K562 (cell line): ENCODE results near the gene TXNRD1.

Source experiments
- PHF20 ChIP-seq: fragments of 450-650 bp; IDR thresholded peaks from 2 replicates; pipeline ENCODE4 v1.6.1; 2018; ENCODE audit not compliant: partially characterized antibody
- POLR2A ChIP-seq: fragments of 450-650 bp; conservative IDR thresholded peaks from 2 replicates; pipeline ENCODE4 v1.6.1; 2016
- RNF2 ChIP-seq: sonication (generic); IDR thresholded peaks from 2 replicates; pipeline ENCODE4 v1.6.1; 2016
- ZNF12 ChIP-seq: sonication (generic); formaldehyde crosslinking; IDR thresholded peaks from 2 replicates; pipeline ENCODE4 v1.4.0; 2020; ENCODE audit warnings: mild to moderate bottlenecking, missing genetic modification reagents
- TF ChIP-seq, protein P1 (sequence below), 3 experiments: IDR thresholded peaks in 2 of 3; conservative IDR thresholded peaks in 1 of 3; 2 replicates each; pipeline ENCODE4 v1.5.1; 2011 to 2012; ENCODE audit warnings: low read length in 3 of 3, mild to moderate bottlenecking in 3 of 3, control low read depth in 2 of 3, improper control_type of control experiment in 1 of 3, inconsistent platforms in 1 of 3, low read depth in 1 of 3, mixed read lengths in 1 of 3, moderate library complexity in 1 of 3; ENCODE audit not compliant: insufficient read depth in 2 of 3

DNA sequence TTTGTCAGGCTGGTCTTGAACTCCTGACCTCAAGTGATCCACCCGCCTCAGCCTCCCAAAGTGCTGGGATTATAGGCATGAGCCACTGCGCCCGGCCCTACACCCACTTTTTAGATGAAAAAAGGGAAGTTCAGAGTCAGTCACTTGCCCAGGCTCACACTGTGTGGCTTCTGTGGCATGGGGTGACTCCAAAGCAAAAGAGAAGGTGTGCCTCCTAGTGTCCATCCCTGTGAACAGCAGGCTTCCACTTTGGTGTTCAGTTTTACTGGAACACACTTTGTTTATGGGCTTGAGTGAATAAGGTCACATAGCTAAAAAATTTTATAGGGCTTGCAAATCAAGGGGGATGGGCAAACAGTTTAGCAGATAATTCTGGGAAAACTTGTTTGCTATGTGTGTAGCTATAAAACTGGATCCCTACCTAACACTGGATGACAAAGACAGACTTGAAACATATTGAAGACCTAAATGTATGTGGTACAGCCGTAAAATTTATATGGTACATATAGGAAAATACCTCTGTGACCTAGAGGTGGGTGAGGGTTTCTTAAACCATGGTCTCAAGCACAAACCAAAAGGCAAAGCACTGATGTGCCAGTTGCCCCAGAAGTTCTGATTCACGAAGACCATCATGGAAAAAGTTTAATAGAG, 142.9 kb downstream of the TXNRD1 start:
- TF ChIP-seq RNF2 (no peak), POLR2A (no peak), ZNF12 (no peak), PHF20 (no peak)
- TF ChIP-seq, protein P1, sequence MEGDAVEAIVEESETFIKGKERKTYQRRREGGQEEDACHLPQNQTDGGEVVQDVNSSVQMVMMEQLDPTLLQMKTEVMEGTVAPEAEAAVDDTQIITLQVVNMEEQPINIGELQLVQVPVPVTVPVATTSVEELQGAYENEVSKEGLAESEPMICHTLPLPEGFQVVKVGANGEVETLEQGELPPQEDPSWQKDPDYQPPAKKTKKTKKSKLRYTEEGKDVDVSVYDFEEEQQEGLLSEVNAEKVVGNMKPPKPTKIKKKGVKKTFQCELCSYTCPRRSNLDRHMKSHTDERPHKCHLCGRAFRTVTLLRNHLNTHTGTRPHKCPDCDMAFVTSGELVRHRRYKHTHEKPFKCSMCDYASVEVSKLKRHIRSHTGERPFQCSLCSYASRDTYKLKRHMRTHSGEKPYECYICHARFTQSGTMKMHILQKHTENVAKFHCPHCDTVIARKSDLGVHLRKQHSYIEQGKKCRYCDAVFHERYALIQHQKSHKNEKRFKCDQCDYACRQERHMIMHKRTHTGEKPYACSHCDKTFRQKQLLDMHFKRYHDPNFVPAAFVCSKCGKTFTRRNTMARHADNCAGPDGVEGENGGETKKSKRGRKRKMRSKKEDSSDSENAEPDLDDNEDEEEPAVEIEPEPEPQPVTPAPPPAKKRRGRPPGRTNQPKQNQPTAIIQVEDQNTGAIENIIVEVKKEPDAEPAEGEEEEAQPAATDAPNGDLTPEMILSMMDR (IDR thresholded peaks at IDR 0.05 in 2 of 3, conservative IDR thresholded peaks at IDR 0.05 in 1 of 3; ENCODE audit: insufficient read depth in 2 of 3, low read depth in 1 of 3, low read length in 3 of 3) = peak; percentile 87 to 91 (median 89)
